ENCODE data around the gene TCF7L1. TPM values are rescaled to one million over a fixed set of nuclear protein-coding genes. Genes with fewer than 3 reads are reported as not detected.

Gene TCF7L1
- total RNA-seq, 3 donors from 2014 or later, result 1.3 to 22.9 (median 3.0) TPM

GRCh38 chr2:85164145-85164569 lies 31.0 kb downstream of the TCF7L1 start:
- no peaks in the 10 kb centered on the region for H3K4me1 ChIP-seq (ENCODE audit: low read depth)
- TF ChIP-seq, protein P1, sequence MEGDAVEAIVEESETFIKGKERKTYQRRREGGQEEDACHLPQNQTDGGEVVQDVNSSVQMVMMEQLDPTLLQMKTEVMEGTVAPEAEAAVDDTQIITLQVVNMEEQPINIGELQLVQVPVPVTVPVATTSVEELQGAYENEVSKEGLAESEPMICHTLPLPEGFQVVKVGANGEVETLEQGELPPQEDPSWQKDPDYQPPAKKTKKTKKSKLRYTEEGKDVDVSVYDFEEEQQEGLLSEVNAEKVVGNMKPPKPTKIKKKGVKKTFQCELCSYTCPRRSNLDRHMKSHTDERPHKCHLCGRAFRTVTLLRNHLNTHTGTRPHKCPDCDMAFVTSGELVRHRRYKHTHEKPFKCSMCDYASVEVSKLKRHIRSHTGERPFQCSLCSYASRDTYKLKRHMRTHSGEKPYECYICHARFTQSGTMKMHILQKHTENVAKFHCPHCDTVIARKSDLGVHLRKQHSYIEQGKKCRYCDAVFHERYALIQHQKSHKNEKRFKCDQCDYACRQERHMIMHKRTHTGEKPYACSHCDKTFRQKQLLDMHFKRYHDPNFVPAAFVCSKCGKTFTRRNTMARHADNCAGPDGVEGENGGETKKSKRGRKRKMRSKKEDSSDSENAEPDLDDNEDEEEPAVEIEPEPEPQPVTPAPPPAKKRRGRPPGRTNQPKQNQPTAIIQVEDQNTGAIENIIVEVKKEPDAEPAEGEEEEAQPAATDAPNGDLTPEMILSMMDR (IDR thresholded peaks at IDR 0.05), result no peak
- H3K9me3 ChIP-seq, result no peaks in the 10 kb centered on the region
- DNase-seq, result no peak
- intact Hi-C loops (cut with DNase I, micrococcal nuclease), result no loop called here
- H3K36me3 ChIP-seq (ENCODE audit: low read depth), result no peaks in the 10 kb centered on the region
- H3K4me3 ChIP-seq, result no peak overlapping the region
- ATAC-seq, result no peak

DNA sequence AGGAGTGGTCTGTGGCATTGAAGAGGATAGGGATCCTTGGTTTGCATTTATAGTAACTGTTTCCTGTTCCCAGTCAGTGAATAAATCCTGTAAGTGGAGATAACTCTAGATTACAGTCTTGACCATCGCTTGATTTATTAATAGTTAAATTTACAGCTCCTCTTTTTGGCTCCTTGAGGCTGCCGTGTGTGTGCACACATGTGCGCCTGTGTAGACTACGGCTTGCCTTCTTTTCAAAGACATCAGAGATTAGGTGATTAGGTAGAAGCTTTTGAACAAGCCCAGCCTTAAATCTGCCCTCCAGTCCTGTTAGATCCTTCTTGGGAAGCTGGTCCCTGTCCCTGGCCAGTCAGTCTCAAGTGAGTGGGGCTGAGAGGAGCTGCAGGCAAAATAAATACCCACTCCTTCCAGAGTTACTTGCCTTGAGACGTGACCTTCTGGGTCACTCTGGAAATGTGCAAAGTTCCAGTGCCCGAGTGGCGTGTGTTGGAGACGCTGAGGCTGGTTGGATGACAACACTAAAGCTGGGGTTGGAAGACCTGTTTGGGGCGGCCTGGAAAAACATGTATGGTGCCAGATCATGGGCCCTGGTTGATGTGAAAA lies 32.0 kb downstream of the TCF7L1 start:
- intact Hi-C loops (cut with DNase I, micrococcal nuclease), result no loop called here
- Histone ChIP-seq H3K4me1 (ENCODE audit: low read depth) (no peaks in the 10 kb centered on the region), H3K4me3 (no peak overlapping the region), H3K9me3 (no peaks in the 10 kb centered on the region), H3K36me3 (ENCODE audit: low read depth) (no peaks in the 10 kb centered on the region)
- TF ChIP-seq, protein P1 (IDR thresholded peaks at IDR 0.05), result no peak
- ATAC-seq, result no peak
- DNase-seq, result no peak

- H3K4me3 ChIP-seq, result no peak overlapping the region
- H3K36me3 ChIP-seq (ENCODE audit: low read depth), result no peaks in the 10 kb centered on the region
- no peak for ATAC-seq
- H3K9me3 ChIP-seq, result no peaks in the 10 kb centered on the region
- intact Hi-C loops (cut with DNase I, micrococcal nuclease), result no loop called here
- no peaks in the 10 kb centered on the region for H3K4me1 ChIP-seq (ENCODE audit: low read depth)
- TF ChIP-seq, protein P1 (IDR thresholded peaks at IDR 0.05), result no peak
- no peak for DNase-seq
These were observed 32.8 kb downstream of the TCF7L1 start for GRCh38 chr2:85166021-85166420.

DNA sequence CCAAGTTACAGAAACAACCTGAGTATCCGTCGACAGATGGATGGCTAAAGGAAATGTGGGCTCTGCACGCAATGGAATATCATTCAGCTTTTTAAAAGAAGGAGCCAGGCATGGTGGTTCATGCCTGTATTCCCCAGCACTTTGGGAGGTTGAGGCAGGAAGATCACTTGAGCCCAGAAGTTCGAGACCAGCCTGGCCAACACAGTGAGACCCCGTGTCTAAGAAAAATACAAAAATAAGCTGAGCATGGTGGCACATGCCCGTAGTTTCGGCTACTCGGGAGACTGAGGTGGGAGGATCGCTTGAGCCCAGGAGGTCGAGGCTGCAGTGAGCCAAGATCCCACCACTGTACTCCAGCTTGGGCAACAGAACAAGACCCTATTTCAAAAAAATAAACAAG lies 34.3 kb downstream of the TCF7L1 start:
- ATAC-seq, result no peak
- DNase-seq, result no peak
- TF ChIP-seq, protein P1 (IDR thresholded peaks at IDR 0.05), result no peak
- no peaks in the 10 kb centered on the region for H3K36me3 ChIP-seq (ENCODE audit: low read depth)
- H3K4me1 ChIP-seq (ENCODE audit: low read depth), result no peaks in the 10 kb centered on the region
- no peak overlapping the region for H3K4me3 ChIP-seq
- H3K9me3 ChIP-seq, result no peaks in the 10 kb centered on the region
- intact Hi-C loops (cut with DNase I, micrococcal nuclease), result no loop called here

DNA sequence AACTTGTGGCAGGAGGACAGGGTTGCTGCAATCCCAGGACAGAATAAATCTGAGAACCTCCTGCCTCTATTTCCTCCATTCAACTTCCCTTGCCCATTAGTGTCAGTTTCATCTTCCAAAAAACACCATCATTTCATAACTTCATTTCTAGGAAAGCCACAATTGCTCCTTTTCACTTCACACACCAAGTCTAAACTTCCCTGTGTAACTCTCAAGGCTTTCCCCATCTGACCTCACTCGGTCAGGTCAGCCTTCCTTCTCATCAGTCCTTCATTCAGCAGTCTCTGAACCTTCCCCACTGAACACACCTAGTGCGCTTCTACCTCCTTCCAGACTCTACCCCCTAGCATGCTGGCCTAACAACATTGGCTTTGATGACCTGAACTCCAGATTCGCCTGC lies 35.8 kb downstream of the TCF7L1 start:
- DNase-seq (no peak), ATAC-seq (no peak)
- H3K4me1 ChIP-seq (ENCODE audit: low read depth), result no peaks in the 10 kb centered on the region
- TF ChIP-seq, protein P1 (IDR thresholded peaks at IDR 0.05), result no peak
- no peak overlapping the region for H3K4me3 ChIP-seq
- no peaks in the 10 kb centered on the region for H3K36me3 ChIP-seq (ENCODE audit: low read depth)
- intact Hi-C loops (cut with DNase I, micrococcal nuclease), result no loop called here
- no peaks in the 10 kb centered on the region for H3K9me3 ChIP-seq

DNA sequence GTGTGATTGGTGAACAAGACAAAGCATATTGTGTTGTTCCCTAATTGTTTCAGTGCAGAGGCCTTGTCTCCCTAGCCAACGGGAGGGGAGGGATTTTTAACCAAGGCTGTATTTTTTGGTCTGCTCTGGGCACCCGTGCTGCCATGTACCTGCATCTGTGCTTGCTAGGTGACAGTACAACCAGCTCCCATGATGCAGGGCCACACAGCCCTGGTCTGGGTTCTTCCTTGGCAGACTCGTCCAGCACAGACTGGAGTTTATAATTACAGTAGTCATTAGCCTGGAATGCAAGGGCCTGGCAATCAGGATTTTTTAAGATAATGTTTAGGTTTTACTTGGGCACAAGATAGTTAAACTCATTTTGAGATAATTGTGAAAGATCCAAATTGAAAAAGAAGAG lies 36.4 kb downstream of the TCF7L1 start:
- no peak for DNase-seq
- H3K4me1 ChIP-seq (ENCODE audit: low read depth), result no peaks in the 10 kb centered on the region
- TF ChIP-seq, protein P1 (IDR thresholded peaks at IDR 0.05), result no peak
- ATAC-seq, result no peak
- no peaks in the 10 kb centered on the region for H3K9me3 ChIP-seq
- no peak overlapping the region for H3K4me3 ChIP-seq
- intact Hi-C loops (cut with DNase I, micrococcal nuclease), result no loop called here
- H3K36me3 ChIP-seq (ENCODE audit: low read depth), result no peaks in the 10 kb centered on the region
